CD4-positive, alpha-beta T cell treated with Interleukin-10 for 1 hour (primary cell): ENCODE measurements around the gene SAMD4B.
A peak's percentile ranks its signal among the peaks of the same experiment; 100 is the strongest.

Source experiments
- DNase-seq: peaks from one replicate; pipeline ENCODE4 v3.0.0-alpha.2; 2020

SAMD4B gene

DNA sequence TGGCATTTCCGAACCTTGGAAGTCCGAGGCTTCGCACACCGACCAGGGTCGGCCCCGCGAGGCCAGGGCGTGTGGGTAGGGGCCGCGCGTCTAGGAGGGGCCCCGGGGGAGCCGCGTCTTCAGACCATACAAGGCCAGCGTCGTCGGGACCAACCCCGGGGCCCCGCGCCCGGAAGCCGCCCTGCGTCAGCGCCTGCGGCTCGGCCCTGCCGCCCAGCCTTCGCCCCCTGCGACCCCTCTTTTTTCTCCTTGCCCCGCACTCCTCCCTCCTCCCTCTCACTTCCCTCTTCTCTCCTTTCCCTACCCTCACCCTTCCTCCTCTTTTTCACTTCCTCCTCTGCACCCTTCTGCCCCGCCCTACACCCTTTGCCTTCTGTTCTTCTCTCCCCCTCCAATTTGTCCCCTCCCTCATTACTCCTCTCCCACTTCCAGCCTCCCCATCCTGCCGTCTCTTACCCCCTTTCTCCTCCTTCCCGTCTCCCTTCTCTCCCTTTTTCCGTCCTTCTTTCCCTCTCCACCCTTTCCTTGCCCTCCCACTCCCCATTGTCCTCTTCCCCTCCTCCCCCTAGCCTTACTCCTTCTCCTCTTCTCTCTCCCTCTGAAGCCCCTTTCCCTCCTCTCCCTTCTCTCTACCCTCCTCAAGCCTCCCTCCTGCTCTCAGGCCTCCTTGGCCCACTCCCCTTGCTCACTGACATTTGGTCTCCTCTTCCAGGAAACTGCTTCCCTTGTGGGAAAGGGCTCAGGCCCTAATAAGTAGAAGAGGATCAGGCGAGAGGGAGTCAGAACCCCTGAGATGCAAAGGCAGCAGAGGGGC lies 68.0 kb downstream of the SAMD4B start:
- DNase-seq = no peak

DNA sequence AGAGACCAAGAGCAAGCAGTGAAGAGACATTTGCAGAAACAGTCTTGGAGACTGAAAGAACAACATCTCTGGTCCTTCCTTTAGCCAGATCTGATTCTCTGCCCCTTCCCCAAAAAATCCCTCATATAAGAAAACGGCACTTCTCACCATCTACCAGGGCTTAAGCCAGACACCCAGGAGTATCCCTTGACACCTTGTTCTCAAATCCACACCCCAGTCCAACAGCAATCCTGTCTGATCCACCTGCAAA lies 68.5 kb downstream of the SAMD4B start:
- DNase-seq = no peak

- DNase-seq = peak; percentile 83
These were observed 69.0 kb downstream of the SAMD4B start for GRCh38 chr19:39411081-39411831.

GRCh38 chr19:39411832-39412099 lies 69.5 kb downstream of the SAMD4B start:
- peak; percentile 94 for DNase-seq

- DNase-seq = peak; percentile 98
These were observed 70.1 kb downstream of the SAMD4B start, which contains the start of gene PLEKHG2 for GRCh38 chr19:39412100-39412866. Gene PLEKHG2, plus strand, starts transcription at chr19:39412669. Its CDS starts 1,418 bp downstream, at chr19:39414087.

DNA sequence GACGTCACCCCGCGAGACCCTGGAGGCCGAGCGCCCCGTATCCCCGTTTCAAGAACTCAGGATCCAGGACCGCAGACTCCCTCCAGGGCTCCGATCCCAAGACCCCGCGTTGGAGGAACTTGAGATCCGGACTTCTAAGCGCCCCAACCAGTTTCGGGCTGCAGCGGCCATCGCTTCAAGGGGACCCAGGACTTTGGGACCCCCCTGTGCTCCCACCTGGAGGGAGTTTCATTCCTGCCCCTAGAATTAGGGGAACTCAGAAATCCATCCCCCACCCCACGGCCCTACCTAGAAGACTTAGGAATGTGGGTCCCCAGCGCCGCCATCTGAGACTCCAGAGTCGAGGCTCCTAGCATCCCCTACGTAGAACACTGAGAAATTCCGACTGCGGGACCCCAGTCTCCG lies 70.6 kb downstream of the SAMD4B start:
- DNase-seq = no peak

DNA sequence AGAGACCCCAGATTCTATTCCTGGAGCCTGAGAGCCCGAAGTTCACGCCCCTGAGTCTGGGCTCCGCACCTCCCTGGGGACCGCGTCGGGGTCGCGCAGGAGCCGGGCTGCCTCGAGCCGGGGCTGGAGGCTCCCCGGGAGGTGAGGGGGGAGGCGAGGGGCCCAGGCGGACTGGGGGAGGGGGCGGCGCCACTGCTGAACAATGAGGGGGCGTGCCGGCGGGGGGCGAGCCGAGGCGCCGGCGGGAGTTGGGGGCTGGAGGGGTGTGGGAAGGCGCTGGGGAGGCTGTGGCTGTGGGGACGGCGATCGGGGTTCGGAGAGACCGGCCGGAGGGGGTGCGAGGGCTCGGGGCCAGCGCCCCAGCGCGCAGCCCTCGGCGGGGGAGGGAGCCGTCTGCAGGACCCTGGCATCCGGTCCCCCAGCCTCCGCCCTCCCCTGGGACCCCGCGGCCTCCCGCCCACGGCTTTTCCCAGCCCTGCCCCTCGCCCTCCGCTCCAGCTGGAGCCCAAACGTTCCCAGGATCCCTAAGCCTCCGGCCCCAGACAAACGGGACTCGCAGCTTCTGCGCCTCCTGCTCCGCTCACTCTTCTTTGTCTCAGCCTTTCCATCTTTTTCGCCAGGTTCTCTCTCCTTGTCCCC lies 71.2 kb downstream of the SAMD4B start:
- DNase-seq = peak; percentile 59

DNA sequence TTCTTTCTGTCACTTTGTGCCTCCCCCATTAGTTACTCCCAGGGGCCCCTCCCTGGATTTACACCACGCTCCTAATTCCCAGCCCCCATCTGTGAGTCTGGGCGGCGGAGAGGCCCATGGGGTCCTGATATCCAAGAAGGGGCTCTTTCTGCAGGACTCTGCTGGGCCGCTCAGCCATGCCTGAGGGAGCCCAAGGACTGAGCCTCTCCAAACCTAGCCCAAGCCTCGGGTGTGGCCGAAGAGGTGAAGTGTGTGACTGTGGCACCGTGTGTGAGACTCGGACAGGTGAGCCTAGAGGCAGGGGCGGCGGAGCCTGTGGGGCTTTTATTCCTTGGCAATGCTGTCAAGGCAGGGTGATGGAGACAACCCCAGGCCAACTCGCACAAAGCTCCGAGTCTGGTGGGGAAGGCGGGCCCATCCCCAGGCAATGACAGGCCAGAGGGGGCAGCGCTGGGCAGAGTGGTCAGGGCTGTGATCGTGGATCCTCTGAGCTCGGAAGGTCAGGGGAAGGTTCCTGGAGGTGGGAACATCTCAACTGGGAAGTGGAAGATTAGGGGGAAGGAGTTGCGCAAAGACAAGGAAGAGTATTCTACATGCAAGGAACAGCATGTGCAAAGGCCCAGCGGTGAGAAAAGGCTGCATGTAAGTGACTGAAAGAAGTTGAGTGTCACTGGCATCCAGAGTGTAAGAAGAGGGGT lies 71.8 kb downstream of the SAMD4B start:
- DNase-seq = peak; percentile 46

- DNase-seq = no peak
These were observed 73.2 kb downstream of the SAMD4B start for GRCh38 chr19:39415111-39416046.

- DNase-seq = no peak
These were observed 74.2 kb downstream of the SAMD4B start for GRCh38 chr19:39416152-39417120.

GRCh38 chr19:39417463-39418181 lies 75.4 kb downstream of the SAMD4B start:
- DNase-seq = no peak

DNA sequence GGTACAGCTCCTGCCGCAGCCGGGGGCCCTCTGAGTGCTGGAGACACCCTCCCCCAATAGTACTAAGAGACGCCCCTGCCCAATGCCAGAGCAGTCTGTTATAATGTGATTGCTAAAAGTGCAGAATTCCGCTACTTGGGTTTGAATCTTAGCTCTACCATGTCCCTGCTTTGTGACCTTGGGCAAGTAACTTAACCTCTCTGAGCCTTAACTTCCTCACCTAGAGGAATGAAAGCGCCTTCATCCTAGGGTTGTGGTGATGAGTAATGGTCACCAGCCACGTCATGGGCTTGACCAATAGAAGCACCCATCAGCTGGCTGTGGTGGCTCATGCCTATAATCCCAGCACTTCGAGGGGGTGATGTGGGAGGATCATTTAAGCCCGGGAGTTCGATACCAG lies 76.8 kb downstream of the SAMD4B start:
- no peak for DNase-seq

DNA sequence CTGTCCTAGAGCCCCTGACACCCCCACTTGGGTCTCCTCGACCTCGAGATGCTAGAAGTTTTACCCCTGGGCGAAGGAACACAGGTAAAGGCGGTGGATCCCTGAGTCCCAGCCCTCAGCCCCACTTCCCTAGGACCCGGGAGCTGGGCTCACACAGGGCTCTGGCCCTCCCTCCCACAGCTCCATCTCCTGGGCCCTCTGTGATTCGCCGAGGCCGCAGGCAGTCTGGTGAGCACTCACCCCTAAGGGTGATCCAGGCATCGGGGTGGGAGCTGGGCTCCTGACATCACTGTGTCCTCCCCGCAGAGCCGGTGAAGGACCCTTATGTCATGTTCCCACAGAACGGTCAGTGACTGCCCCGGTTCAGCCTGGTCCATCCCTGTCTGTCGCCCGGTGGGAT lies 78.5 kb downstream of the SAMD4B start:
- peak; percentile 6 for DNase-seq

GRCh38 chr19:39422020-39422419 lies 79.8 kb downstream of the SAMD4B start:
- DNase-seq = peak; percentile 4

- DNase-seq = peak; percentile 6
These were observed 81.3 kb downstream of the SAMD4B start for GRCh38 chr19:39423258-39424086.

DNA sequence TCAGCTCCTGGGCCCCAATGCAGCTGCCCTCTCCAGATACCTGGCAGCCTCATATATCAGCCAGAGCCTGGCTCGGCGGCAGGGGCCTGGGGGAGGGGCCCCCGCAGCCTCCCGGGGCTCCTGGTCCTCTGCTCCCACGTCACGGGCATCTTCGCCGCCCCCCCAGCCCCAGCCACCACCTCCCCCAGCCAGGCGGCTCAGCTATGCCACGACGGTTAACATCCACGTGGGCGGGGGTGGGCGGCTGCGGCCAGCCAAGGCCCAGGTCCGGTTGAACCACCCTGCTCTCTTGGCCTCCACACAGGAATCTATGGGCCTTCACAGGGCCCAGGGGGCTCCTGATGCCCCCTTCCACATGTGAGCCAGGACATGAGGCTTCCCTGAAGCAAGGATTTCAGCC lies 82.7 kb downstream of the SAMD4B start:
- peak; percentile 1 for DNase-seq

- peak; percentile 5 for DNase-seq
These were observed 83.5 kb downstream of the SAMD4B start for GRCh38 chr19:39425744-39426143.

GRCh38 chr19:39426170-39426569 lies 83.9 kb downstream of the SAMD4B start:
- peak; percentile 12 for DNase-seq

- peak; percentile 8 for DNase-seq
These were observed 85.5 kb downstream of the SAMD4B start for GRCh38 chr19:39427707-39428106.
